Upper lobe of right lung (tissue), 1 donor: Measurements from ENCODE around the gene ATP2C2. TPM values are rescaled to one million over a fixed set of nuclear protein-coding genes. Genes with fewer than 3 reads are reported as not detected.

Source experiments
- ATAC-seq: fragments of 200-7000 bp; cut with Tn5 transposase; one replicate; pipeline ENCODE4 v1.9.1; 2020; ENCODE audit warnings: mild to moderate bottlenecking, moderate library complexity
- DNase-seq: peaks from one replicate; pipeline ENCODE4 v3.0.0-alpha.2; 2020
- H3K27ac ChIP-seq: fragments of 200-600 bp; one replicate; pipeline ENCODE4 v1.8.0; 2022
- H3K27me3 ChIP-seq: fragments of 200-600 bp; one replicate; pipeline ENCODE4 v1.8.0; 2022; ENCODE audit warnings: mild to moderate bottlenecking
- H3K36me3 ChIP-seq: fragments of 200-600 bp; one replicate; pipeline ENCODE4 v1.8.0; 2022
- H3K4me1 ChIP-seq: fragments of 200-600 bp; one replicate; pipeline ENCODE4 v1.8.0; 2022
- H3K4me3 ChIP-seq: fragments of 200-600 bp; one replicate; pipeline ENCODE4 v1.8.0; 2022; ENCODE audit warnings: mild to moderate bottlenecking
- H3K9me3 ChIP-seq: fragments of 200-600 bp; one replicate; pipeline ENCODE4 v1.8.0; 2022
- CTCF ChIP-seq: fragments of 200-600 bp; IDR thresholded peaks from one replicate; pipeline ENCODE4 v1.8.0; 2022; ENCODE audit warnings: antibody characterized with exemption
- intact Hi-C: fragments of 100-400 bp; cut with DNase I; formaldehyde crosslinking; loops from one replicate; pipeline ENCODE4 v1.11.0; 2022
- total RNA-seq: library from RNA; stranded (reverse); fragmentation: NEBNext Ultra II Directional; extraction: Animal tissue kit (Norgen Biotek cat#: 25700); gene quantifications from one replicate; pipeline ENCODE4 v1.2.1, GENCODE V29; 2021
- donor health status: DM: no; HTN: yes; CAD: no; lungs with severe emphysema.

Gene ATP2C2
- total RNA-seq, 1 donor from 2014 or later = 48.9 TPM

- ATAC-seq (no peak), DNase-seq (no peak)
- no peak overlapping the region for H3K27ac ChIP-seq
These were observed 36.0 kb downstream of the ATP2C2 start for GRCh38 chr16:84404324-84404723.

GRCh38 chr16:84404936-84405639 is 36.8 kb downstream of the ATP2C2 start:
- intact Hi-C loops = no loop called here
- no peak overlapping the region for H3K4me3 ChIP-seq
- no peaks in the 10 kb centered on the region for H3K9me3 ChIP-seq
- no peaks in the 10 kb centered on the region for H3K36me3 ChIP-seq
- no peak for TF ChIP-seq CTCF
- DNase-seq (peak; percentile 44), ATAC-seq (no peak)
- no peaks in the 10 kb centered on the region for H3K4me1 ChIP-seq
- H3K27ac ChIP-seq = no peak overlapping the region
- H3K27me3 ChIP-seq = no peaks in the 10 kb centered on the region

More at GRCh38 chr16:84404324-84404723, 36.0 kb downstream of the ATP2C2 start:
- Histone ChIP-seq H3K36me3 (no peaks in the 10 kb centered on the region), H3K9me3 (no peaks in the 10 kb centered on the region), H3K27me3 (no peaks in the 10 kb centered on the region), H3K4me3 (no peak overlapping the region), H3K4me1 (no peaks in the 10 kb centered on the region)
- TF ChIP-seq CTCF = no peak
- intact Hi-C loops = no loop called here

- intact Hi-C loops = no loop called here
- no peak for TF ChIP-seq CTCF
- Histone ChIP-seq H3K4me1 (no peaks in the 10 kb centered on the region), H3K9me3 (no peaks in the 10 kb centered on the region), H3K36me3 (no peaks in the 10 kb centered on the region), H3K27me3 (no peaks in the 10 kb centered on the region), H3K4me3 (no peak overlapping the region), H3K27ac (no peak overlapping the region)
- DNase-seq (peak; percentile 31), ATAC-seq (no peak)
These were observed 37.9 kb downstream of the ATP2C2 start for GRCh38 chr16:84406006-84406963.

- H3K9me3 ChIP-seq = no peaks in the 10 kb centered on the region
- no peaks in the 10 kb centered on the region for H3K4me1 ChIP-seq
- H3K27me3 ChIP-seq = no peaks in the 10 kb centered on the region
- H3K36me3 ChIP-seq = no peaks in the 10 kb centered on the region
- intact Hi-C loops = no loop called here
- ATAC-seq = no peak
- no peak for TF ChIP-seq CTCF
- H3K27ac ChIP-seq = no peak overlapping the region
- no peak overlapping the region for H3K4me3 ChIP-seq
- DNase-seq = peak; percentile 53
These were observed 39.4 kb downstream of the ATP2C2 start for GRCh38 chr16:84407588-84408313.

GRCh38 chr16:84408314-84408690 is 40.0 kb downstream of the ATP2C2 start:
- Histone ChIP-seq H3K27ac (no peak overlapping the region), H3K4me1 (no peaks in the 10 kb centered on the region), H3K4me3 (no peak overlapping the region), H3K36me3 (no peaks in the 10 kb centered on the region), H3K27me3 (no peaks in the 10 kb centered on the region), H3K9me3 (no peaks in the 10 kb centered on the region)
- intact Hi-C loops = no loop called here
- no peak for TF ChIP-seq CTCF
- peak; percentile 38 for DNase-seq
- no peak for ATAC-seq
